Measurements from ENCODE around the gene RBM33.
"Not testable (repeated sequence)": the region's sequence is repeated elsewhere in the genome, so short reads cannot be mapped to it uniquely, and the experiment has no call there.

The RBM33 gene

DNA sequence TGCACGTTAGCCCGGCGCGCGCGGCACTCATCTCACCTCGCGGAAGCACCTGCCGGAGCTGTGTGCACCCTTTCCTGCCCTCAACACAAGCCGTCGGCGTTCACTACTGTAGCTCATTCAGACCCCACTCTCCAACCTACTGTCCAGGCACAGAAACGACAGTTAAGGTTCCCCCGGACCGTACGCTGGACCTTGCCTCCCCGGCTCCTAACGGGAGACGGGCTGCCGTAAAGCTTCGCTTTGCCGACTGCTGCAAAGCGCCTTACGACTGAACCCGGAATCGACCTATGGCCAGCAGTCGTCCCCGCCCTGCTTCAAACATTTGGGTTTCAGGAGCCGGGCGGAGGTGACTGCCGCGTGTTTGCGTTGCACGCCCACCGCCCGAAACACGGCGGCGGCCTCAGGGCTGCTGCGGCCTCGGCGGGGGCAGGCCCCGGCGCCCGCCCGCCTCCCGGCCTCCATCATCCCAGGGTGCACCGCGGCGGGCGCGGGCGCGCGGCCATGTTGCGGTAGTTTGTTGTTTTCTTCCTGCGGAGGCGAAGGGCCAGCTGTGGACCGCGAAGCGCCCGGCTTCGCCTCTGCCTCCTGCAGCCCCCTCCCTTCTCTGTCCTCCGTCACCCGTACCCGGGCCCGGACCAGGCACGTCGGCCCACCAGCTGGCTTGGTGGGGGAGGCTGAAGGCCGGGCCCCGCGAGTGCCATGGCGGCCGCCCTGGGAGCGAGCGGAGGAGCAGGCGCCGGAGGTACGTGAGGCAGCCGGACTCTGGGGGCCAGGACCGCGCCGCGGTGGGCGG lies at the start of gene RBM33:
TSS of gene RBM33 (plus strand) at position 484 of the 793 bp plus-strand sequence. CDS start at position 700, 216 bp downstream.
- peak within 1 kb of the TSS; percentile 99 for H3K4me3 ChIP-seq (ENCODE audit: low read depth, low read length)
- peak; percentile 52 for DNase-seq (ENCODE audit: low read depth)

DNA sequence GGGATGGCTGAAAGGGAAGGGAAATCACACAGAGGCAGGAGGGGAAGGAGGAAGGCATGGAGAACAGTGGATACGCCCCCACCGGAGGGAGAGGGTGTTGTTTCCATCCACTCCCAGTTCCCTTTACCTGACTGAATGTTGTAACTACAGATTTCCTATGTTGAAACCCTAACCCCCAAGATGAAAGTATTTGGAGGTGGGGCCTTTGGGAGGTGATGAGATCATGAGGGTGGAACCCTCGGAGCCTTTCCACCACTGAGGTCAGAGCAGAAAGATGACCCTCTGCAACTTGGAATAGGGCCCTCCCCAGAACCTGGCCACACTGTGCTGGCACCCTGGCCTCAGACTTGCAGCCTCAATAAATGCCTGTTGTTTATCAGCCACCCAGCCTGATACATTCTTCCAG lies 49.5 kb upstream of the RBM33 start:
- DNase-seq (ENCODE audit: low read depth): no peak
- H3K4me3 ChIP-seq (ENCODE audit: low read depth, low read length): no peak overlapping the region

DNA sequence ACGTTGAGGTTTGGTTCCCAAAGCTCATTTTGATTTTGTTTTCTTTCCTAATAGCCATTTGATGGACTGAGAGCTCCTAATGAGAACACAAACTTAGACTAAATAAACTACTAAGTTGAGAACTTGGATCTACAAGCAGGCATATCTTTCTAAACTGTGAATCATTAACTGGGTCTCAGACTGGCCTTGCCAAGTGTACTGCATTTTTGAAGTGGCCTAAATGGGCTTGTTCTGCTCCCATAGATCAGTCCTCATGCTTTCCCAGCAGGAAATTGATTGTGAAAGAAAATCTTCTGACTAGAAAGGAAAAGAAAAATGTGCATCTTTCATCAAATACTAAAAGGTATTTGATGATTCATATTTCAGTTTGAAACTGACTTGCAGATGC lies 46.7 kb upstream of the RBM33 start:
- DNase-seq (ENCODE audit: low read depth): no peak
- H3K4me3 ChIP-seq (ENCODE audit: low read depth, low read length): no peak overlapping the region

GRCh38 chr7:155598810-155599210 lies 45.7 kb upstream of the RBM33 start:
- DNase-seq (ENCODE audit: low read depth): peak; percentile 17
- no peak overlapping the region for H3K4me3 ChIP-seq (ENCODE audit: low read depth, low read length)

DNA sequence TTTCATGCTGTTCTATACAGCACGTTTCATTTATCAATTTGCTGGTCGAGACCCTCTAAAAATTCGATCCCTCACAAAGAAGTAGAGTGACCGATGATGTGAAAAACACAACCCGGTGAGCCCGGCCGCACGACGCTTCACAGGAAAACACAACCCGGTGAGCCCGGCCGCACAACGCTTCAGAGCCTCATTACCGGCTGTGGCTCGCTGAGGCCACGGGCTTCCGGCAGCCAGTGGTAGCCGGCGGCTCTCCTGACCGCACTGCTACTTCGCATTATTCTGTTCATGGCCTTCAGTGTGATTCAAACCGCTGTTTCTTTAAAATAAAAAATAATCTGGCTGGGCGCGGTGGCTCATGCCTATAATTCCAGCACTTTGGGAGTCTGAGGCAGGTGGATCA lies 42.3 kb upstream of the RBM33 start:
- H3K4me3 ChIP-seq (ENCODE audit: low read depth, low read length): no peak overlapping the region
- DNase-seq (ENCODE audit: low read depth): no peak

DNA sequence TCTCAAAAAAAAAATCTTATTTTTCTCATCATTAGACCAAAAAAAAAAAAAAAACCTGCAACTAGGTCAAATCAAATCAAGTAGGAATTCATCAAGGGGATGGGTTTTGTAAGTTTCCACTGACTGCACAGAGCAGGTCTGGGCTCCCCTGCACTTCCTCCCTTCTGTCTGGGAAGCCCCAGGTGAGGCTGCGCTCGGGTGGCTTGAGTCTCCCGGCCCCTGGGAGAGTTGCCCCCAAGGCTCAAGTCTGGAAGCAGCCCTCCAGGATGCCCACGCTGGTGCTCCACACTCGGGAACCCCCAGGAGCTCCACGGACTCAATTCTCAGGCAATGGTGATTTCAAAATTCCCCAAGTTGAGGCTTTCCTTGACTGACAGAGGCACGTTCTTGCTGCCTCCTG lies 41.7 kb upstream of the RBM33 start:
- no peak for DNase-seq (ENCODE audit: low read depth)
- H3K4me3 ChIP-seq (ENCODE audit: low read depth, low read length): no peak overlapping the region

GRCh38 chr7:155603205-155603857 lies 41.1 kb upstream of the RBM33 start:
- no peak for DNase-seq (ENCODE audit: low read depth)
- H3K4me3 ChIP-seq (ENCODE audit: low read depth, low read length): no peak overlapping the region

DNA sequence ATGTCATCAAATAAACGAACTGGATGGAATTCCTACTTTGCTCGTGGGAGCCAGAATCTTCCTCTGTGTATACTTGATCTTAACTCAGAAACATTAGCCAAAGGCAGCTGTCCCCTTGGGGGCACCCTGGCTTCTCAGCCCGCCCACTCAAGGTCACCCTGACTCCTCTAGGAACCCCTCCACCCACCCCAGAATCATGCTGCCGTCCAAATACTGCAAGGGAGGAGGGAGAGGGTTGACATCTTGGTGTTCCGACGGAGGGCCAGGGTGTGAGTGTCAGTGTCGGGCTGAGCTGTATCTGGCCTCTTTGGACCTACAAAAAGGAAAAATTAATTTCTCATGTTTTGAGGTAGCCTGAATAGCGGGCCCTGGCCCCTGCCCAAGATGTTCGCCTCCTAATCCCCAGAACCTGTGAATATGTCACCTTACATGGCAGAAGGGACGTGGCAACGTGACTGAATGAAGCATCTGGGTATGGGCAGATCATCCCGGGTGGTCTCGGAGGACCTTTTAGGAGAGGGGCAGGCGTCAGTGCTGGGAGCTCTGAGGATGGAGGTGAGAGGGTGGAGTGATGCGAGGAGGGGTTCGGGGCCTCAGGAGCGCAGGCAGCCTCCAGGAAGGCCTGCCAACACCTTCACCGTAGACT lies 40.5 kb upstream of the RBM33 start:
- H3K4me3 ChIP-seq (ENCODE audit: low read depth, low read length): no peak overlapping the region
- no peak for DNase-seq (ENCODE audit: low read depth)

- DNase-seq (ENCODE audit: low read depth): no peak
- no peak overlapping the region for H3K4me3 ChIP-seq (ENCODE audit: low read depth, low read length)
Observed at GRCh38 chr7:155604504-155604997, 39.9 kb upstream of the RBM33 start.

DNA sequence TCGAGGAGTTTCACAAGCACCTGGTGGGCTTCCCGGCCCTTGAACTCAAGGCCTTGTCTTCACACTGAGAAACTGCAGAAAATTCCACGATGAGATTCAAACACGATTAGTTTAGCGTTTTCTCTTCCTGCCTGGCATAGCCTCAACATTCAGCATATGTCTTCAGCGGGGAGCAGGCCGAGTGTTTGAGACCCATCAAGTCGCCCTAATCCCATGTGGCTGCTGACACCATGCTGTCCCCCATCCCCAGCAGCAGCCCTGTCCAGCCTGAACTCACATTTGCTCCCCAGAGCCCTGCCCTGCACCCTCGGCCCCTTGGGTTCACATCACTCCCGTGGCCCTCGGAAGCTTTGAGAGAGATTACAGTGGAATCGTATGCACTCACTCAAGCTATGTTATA lies 35.3 kb upstream of the RBM33 start:
- no peak for DNase-seq (ENCODE audit: low read depth)
- H3K4me3 ChIP-seq (ENCODE audit: low read depth, low read length): no peak overlapping the region

GRCh38 chr7:155610633-155611193 lies 33.7 kb upstream of the RBM33 start:
- no peak overlapping the region for H3K4me3 ChIP-seq (ENCODE audit: low read depth, low read length)
- no peak for DNase-seq (ENCODE audit: low read depth)

DNA sequence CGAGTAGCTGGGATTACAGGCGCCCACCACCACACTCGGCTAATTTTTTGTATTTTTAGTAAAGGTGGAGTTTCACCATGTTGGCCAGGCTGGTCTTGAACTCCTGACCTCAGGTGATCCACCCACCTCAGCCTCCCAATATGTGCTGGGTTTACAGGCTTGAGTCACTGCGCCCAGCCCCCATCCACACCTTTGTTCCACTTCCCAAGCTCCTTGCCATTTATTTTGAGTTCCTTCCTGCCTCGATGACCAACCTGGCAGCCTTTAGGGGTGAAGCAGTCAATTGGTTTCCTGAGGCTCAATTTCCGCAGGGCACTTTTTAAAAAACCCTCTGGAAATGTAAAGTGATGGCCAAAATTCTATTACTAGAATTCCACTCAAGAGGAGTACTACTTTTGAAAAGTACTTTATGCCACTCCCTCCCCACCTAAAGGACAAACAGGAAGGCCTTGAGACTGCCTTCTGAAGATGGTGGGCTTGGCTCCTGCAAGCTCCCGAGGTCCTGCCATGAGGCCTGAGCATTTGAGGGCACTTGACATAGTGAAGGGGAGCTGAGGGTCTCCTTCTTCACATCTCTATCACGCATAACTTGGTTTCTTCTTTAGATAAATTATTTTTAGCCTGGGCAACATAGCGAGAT lies 32.5 kb upstream of the RBM33 start:
- H3K4me3 ChIP-seq (ENCODE audit: low read depth, low read length): no peak overlapping the region
- no peak for DNase-seq (ENCODE audit: low read depth)

DNA sequence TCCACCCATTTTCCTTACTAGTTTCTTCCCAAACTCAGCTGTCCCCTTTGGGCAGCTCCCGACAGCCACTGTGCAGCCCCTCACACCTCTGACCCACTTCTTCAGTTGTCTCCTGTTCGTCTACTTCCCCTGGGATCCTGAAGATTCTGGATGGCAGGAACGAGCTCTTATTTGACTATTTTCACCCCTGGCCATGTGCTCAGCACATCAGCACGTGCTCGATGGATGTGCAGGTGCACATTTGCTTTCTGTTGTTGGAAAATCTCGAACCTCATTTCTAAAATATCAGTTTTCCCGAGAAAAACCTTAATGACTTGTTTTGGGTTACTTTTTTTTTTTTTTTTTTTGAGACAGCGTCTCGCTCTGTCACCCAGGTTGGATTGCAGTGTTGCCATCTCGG lies 31.8 kb upstream of the RBM33 start:
- H3K4me3 ChIP-seq (ENCODE audit: low read depth, low read length): no peak overlapping the region
- DNase-seq (ENCODE audit: low read depth): no peak

- not testable (repeated sequence) for H3K4me3 ChIP-seq (ENCODE audit: low read depth, low read length); DNase-seq (ENCODE audit: low read depth)
Observed at GRCh38 chr7:155615085-155615484, 29.4 kb upstream of the RBM33 start.

DNA sequence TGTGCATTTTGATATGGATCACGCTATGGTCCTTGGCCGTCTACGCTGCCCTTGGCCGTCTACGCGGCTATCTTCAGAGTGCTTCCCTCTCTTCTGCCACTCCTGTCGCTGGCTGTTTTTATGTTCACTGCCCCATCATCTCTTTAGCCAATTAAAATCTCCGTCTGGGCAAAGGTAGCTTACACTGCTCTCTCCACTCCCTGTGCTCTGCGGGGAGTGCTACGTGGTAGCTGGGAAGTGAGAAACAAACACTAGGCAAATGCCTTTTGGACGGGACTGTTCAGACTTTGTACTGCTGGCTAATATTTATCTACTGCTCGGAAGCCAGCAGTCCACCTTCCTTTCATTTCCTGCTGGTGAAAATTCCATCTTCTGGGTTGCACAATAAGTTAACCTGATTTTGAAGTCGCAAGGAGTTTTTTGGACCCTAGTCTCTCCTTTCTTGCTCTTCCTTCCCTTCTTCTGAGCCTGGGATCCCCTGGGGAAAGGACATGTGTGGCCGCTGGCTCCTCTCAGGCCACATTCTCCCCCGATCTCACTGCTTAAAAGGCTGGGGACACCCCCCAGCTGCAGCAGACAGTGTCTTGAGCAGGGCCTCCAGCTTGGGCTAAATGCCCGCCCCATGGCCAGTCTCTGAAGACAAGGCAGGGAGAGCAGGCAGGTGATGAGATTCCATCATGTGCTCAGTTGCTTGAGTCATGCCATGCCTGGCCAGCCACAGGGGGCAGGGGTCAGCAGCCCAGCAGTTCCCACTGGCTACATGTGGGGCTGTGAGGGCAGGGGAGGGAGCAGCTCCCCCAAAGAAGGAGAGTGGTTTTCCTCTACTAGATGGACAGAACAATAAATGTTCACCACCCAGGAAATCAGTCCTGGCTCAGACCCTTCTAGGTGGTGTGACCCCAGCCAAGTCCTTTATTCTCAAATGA lies 25.5 kb upstream of the RBM33 start:
- no peak for DNase-seq (ENCODE audit: low read depth)
- H3K4me3 ChIP-seq (ENCODE audit: low read depth, low read length): no peak overlapping the region

DNA sequence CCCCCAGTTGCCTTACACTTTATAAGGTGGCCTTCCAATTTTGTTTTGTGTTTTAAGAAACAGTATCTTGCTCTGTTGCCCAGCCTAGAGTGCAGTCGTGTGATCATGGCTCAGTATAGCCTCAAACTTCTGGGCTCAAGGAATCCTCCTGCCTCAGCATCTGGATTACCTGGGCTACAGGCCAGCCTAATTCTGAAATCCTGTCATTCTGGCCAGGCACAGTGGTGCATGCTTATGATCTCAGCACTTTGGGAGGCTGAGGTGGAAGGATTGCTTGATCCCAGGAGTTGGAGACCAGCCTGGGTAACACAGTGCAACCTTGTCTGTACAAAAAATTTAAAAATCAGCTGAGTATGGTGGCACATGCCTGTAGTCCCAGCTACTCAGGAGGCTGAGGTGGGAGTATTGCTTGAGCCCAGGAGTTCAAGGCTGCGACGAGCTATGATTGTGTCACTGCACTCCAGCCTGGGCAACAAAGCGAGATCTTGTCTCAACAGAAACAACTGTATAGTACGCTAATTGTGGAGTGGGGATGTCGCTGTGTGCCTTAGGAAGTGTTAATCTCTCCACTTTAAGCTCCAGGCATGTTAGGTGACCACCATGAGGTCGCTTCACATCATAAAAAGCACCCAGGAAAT lies 24.7 kb upstream of the RBM33 start:
- H3K4me3 ChIP-seq (ENCODE audit: low read depth, low read length): no peak overlapping the region
- DNase-seq (ENCODE audit: low read depth): no peak

GRCh38 chr7:155620497-155620896 lies 24.0 kb upstream of the RBM33 start:
- H3K4me3 ChIP-seq (ENCODE audit: low read depth, low read length): no peak overlapping the region
- DNase-seq (ENCODE audit: low read depth): no peak

DNA sequence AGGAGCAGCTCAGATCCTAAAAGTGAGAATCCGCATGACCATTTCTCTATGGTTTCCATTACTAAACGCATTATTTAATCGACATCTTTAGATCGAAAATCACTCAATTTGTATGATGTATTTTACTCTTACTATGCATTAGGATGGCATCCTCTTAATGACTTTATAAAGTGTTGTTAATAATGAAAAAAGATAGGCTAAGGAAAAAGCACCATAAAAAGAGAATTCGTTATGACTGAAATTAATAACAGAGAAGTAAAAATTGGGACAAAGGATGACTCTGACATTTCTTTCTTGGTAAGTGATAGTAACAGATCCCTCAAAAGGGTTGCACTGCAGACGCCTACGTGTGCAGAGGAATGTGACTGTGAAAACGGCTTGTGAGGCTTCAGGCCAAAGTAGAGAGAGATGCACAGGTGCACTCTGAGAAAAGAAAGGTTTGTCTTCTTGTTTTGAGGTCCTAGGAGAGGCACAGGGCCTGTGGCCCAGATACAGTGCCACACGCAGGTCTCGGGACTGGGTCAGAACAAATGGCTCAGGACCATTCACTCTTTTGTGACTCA lies 23.0 kb upstream of the RBM33 start:
- no peak for DNase-seq (ENCODE audit: low read depth)
- H3K4me3 ChIP-seq (ENCODE audit: low read depth, low read length): no peak overlapping the region

Measured in skeletal muscle cell (primary cell).